Activated CD4-positive, alpha-beta memory T cell treated with anti-CD3 and anti-CD28 coated beads for 36 hours (primary cell): Measurements from ENCODE around the gene CMTM3. TPM values are rescaled to one million over a fixed set of nuclear protein-coding genes. Genes with fewer than 3 reads are reported as not detected.
A peak's percentile ranks its signal among the peaks of the same experiment; 100 is the strongest.

Experiments
- CTCF ChIA-PET: fragments of 350-600 bp; sonication (Branson Sonifier 250); formaldehyde crosslinking; loops from one replicate; lab custom pipeline; 2021; ENCODE audit warnings: antibody characterized with exemption, inconsistent platforms; lab: Charles Lee
- POLR2A ChIA-PET: fragments of 350-600 bp; sonication (Branson Sonifier 250); formaldehyde crosslinking; loops from one replicate; lab custom pipeline; 2021; ENCODE audit warnings: antibody characterized with exemption; lab: Charles Lee
- DNase-seq: peaks from one replicate; pipeline ENCODE4 v3.0.0-alpha.2; 2020
- H3K27ac Mint-ChIP-seq: one replicate; pipeline ENCODE4 v1.8.0; 2021; ENCODE audit warnings: mixed read lengths
- H3K27me3 Mint-ChIP-seq: one replicate; pipeline ENCODE4 v1.8.0; 2021; ENCODE audit warnings: mixed read lengths
- H3K36me3 Mint-ChIP-seq: one replicate; pipeline ENCODE4 v1.8.0; 2021; ENCODE audit warnings: mixed read lengths
- H3K4me1 Mint-ChIP-seq: one replicate; pipeline ENCODE4 v1.8.0; 2021; ENCODE audit warnings: low read depth, mixed read lengths
- H3K4me3 Mint-ChIP-seq: one replicate; pipeline ENCODE4 v1.8.0; 2021; ENCODE audit warnings: mild to moderate bottlenecking, mixed read lengths
- H3K9me3 Mint-ChIP-seq: one replicate; pipeline ENCODE4 v1.8.0; 2021; ENCODE audit warnings: mixed read lengths
- intact Hi-C: fragments of 100-400 bp; cut with micrococcal nuclease; formaldehyde crosslinking; loops from one replicate; pipeline ENCODE4 v1.15.1; 2023
- total RNA-seq, 2 experiments: library from RNA; stranded (reverse); gene quantifications; one replicate each; pipeline ENCODE4 v1.2.3, GENCODE V29; 2021

The CMTM3 gene
- total RNA-seq, 2 experiments from 2014 or later = 64.6 to 65.9 TPM

GRCh38 chr16:66639091-66639885, 34.8 kb downstream of the CMTM3 start:
- no peaks in the 10 kb centered on the region for H3K4me1 Mint-ChIP-seq
- POLR2A ChIA-PET = no interaction called here

GRCh38 chr16:66640724-66641314, 36.3 kb downstream of the CMTM3 start:
- H3K36me3 Mint-ChIP-seq = no peaks in the 10 kb centered on the region
- intact Hi-C loops = no loop called here

More at GRCh38 chr16:66639091-66639885, 34.8 kb downstream of the CMTM3 start:
- intact Hi-C loops = no loop called here
- Mint-ChIP-seq H3K4me3 (no peak overlapping the region), H3K9me3 (no peaks in the 10 kb centered on the region), H3K27ac (no peak overlapping the region), H3K27me3 (no peaks in the 10 kb centered on the region), H3K36me3 (no peaks in the 10 kb centered on the region)
- no peak for DNase-seq
- CTCF ChIA-PET = interaction anchor here (1.0 to 3.7 kb wide), 4 partner anchors 12 to 229 kb away, joined by 3 to 17 read pairs (median 6); no protein-coding TSS in a partner anchor

GRCh38 chr16:66641387-66641786, 36.9 kb downstream of the CMTM3 start:
- Mint-ChIP-seq H3K4me3 (no peak overlapping the region), H3K36me3 (no peaks in the 10 kb centered on the region), H3K27ac (no peak overlapping the region), H3K4me1 (no peaks in the 10 kb centered on the region), H3K9me3 (no peaks in the 10 kb centered on the region), H3K27me3 (no peaks in the 10 kb centered on the region)
- intact Hi-C loops = no loop called here
- ChIA-PET POLR2A (no interaction called here), CTCF (no interaction called here)
- no peak for DNase-seq

More at GRCh38 chr16:66640724-66641314, 36.3 kb downstream of the CMTM3 start:
- Mint-ChIP-seq H3K4me3 (no peak overlapping the region), H3K4me1 (no peaks in the 10 kb centered on the region), H3K27ac (no peak overlapping the region), H3K27me3 (no peaks in the 10 kb centered on the region), H3K9me3 (no peaks in the 10 kb centered on the region)
- ChIA-PET CTCF (interaction anchor here (3.7 kb wide), 1 partner anchor 10 kb away, joined by 17 read pairs; no protein-coding TSS in a partner anchor), POLR2A (no interaction called here)
- no peak for DNase-seq

GRCh38 chr16:66647866-66648265, 43.4 kb downstream of the CMTM3 start:
- H3K27ac Mint-ChIP-seq = no peak overlapping the region
- H3K9me3 Mint-ChIP-seq = no peaks in the 10 kb centered on the region
- DNase-seq = no peak
- no peaks in the 10 kb centered on the region for H3K27me3 Mint-ChIP-seq
- no peak overlapping the region for H3K4me3 Mint-ChIP-seq
- POLR2A ChIA-PET = no interaction called here
- CTCF ChIA-PET = interaction anchor here (1.5 kb wide), 1 partner anchor 39 kb away, joined by 3 read pairs; no protein-coding TSS in a partner anchor
- peaks cover 10% of the 10 kb centered on the region for H3K4me1 Mint-ChIP-seq
- intact Hi-C loops = no loop called here
- no peaks in the 10 kb centered on the region for H3K36me3 Mint-ChIP-seq

- no peak for DNase-seq
- intact Hi-C loops = no loop called here
- H3K9me3 Mint-ChIP-seq = no peaks in the 10 kb centered on the region
- H3K4me1 Mint-ChIP-seq = peaks cover 10% of the 10 kb centered on the region
- H3K27ac Mint-ChIP-seq = no peak overlapping the region
- H3K4me3 Mint-ChIP-seq = no peak overlapping the region
- H3K36me3 Mint-ChIP-seq = no peaks in the 10 kb centered on the region
- ChIA-PET CTCF (no interaction called here), POLR2A (no interaction called here)
- H3K27me3 Mint-ChIP-seq = peaks cover 3% of the 10 kb centered on the region
Observed at GRCh38 chr16:66649167-66649566, 44.7 kb downstream of the CMTM3 start.

GRCh38 chr16:66649636-66650205, 45.2 kb downstream of the CMTM3 start:
- H3K36me3 Mint-ChIP-seq = no peaks in the 10 kb centered on the region
- intact Hi-C loops = loop anchor here (2.0 to 5.0 kb wide), 2 partner anchors 41 to 218 kb away; no protein-coding TSS in a partner anchor
- ChIA-PET POLR2A (no interaction called here), CTCF (interaction anchor here (0.6 to 2.4 kb wide), 7 partner anchors 15 to 243 kb away, joined by 3 to 28 read pairs (median 14); partner anchors contain the start of gene DYNC1LI2)
- H3K4me1 Mint-ChIP-seq = peaks cover 10% of the 10 kb centered on the region
- H3K27me3 Mint-ChIP-seq = peaks cover 5% of the 10 kb centered on the region
- DNase-seq = no peak
- H3K27ac Mint-ChIP-seq = no peak overlapping the region
- H3K4me3 Mint-ChIP-seq = no peak overlapping the region
- H3K9me3 Mint-ChIP-seq = no peaks in the 10 kb centered on the region

GRCh38 chr16:66650707-66651473, 46.4 kb downstream of the CMTM3 start:
- Mint-ChIP-seq H3K27ac (no peak overlapping the region), H3K4me3 (peak overlapping the region; percentile 58), H3K4me1 (peaks cover 10% of the 10 kb centered on the region), H3K27me3 (peaks cover 5% of the 10 kb centered on the region), H3K36me3 (no peaks in the 10 kb centered on the region), H3K9me3 (no peaks in the 10 kb centered on the region)
- intact Hi-C loops = loop anchor here (1.0 to 5.0 kb wide), 4 partner anchors 42 to 243 kb away; no protein-coding TSS in a partner anchor
- CTCF ChIA-PET = interaction anchor here (0.8 to 2.4 kb wide), 44 partner anchors 8 to 244 kb away, joined by 3 to 39 read pairs (median 5); partner anchors contain the start of genes CA7, CKLF, DYNC1LI2 and NAE1
- DNase-seq = peak; percentile 86
- POLR2A ChIA-PET = no interaction called here

- ChIA-PET CTCF (interaction anchor here (0.7 to 2.4 kb wide), 41 partner anchors 9 to 245 kb away, joined by 3 to 39 read pairs (median 5); partner anchors contain the start of genes CA7, CKLF, DYNC1LI2 and NAE1), POLR2A (no interaction called here)
- DNase-seq = no peak
- Mint-ChIP-seq H3K4me1 (peaks cover 10% of the 10 kb centered on the region), H3K4me3 (peak overlapping the region; percentile 58), H3K27me3 (peaks cover 5% of the 10 kb centered on the region), H3K27ac (no peak overlapping the region), H3K9me3 (no peaks in the 10 kb centered on the region), H3K36me3 (no peaks in the 10 kb centered on the region)
- intact Hi-C loops = loop anchor here (1.0 to 5.0 kb wide), 4 partner anchors 43 to 243 kb away; no protein-coding TSS in a partner anchor
Observed at GRCh38 chr16:66651474-66651765, 46.9 kb downstream of the CMTM3 start.

GRCh38 chr16:66651965-66652364, 47.5 kb downstream of the CMTM3 start:
- DNase-seq = no peak
- CTCF ChIA-PET = interaction anchor here (0.7 to 2.4 kb wide), 21 partner anchors 10 to 245 kb away, joined by 3 to 39 read pairs (median 7); partner anchors contain the start of genes CA7, CKLF and DYNC1LI2
- H3K27ac Mint-ChIP-seq = no peak overlapping the region
- peaks cover 8% of the 10 kb centered on the region for H3K27me3 Mint-ChIP-seq
- H3K4me3 Mint-ChIP-seq = no peak overlapping the region
- H3K4me1 Mint-ChIP-seq = peaks cover 10% of the 10 kb centered on the region
- no peaks in the 10 kb centered on the region for H3K36me3 Mint-ChIP-seq
- intact Hi-C loops = loop anchor here (1.0 to 5.0 kb wide), 4 partner anchors 43 to 244 kb away; no protein-coding TSS in a partner anchor
- no peaks in the 10 kb centered on the region for H3K9me3 Mint-ChIP-seq
- POLR2A ChIA-PET = no interaction called here

- H3K4me3 Mint-ChIP-seq = no peak overlapping the region
- CTCF ChIA-PET = interaction anchor here (0.6 to 1.0 kb wide), 2 partner anchors 9 to 44 kb away, joined by 3 to 4 read pairs; no protein-coding TSS in a partner anchor
- no peak overlapping the region for H3K27ac Mint-ChIP-seq
- no peaks in the 10 kb centered on the region for H3K36me3 Mint-ChIP-seq
- intact Hi-C loops = loop anchor here (5.0 kb wide), 1 partner anchor 214 kb away; no protein-coding TSS in a partner anchor
- H3K27me3 Mint-ChIP-seq = peaks cover 8% of the 10 kb centered on the region
- DNase-seq = no peak
- POLR2A ChIA-PET = no interaction called here
- no peaks in the 10 kb centered on the region for H3K9me3 Mint-ChIP-seq
- peaks cover 10% of the 10 kb centered on the region for H3K4me1 Mint-ChIP-seq
Observed at GRCh38 chr16:66652661-66653360, 48.3 kb downstream of the CMTM3 start.
